ENCODE measurements around the gene KANSL1L. TPM values are rescaled to one million over a fixed set of nuclear protein-coding genes. Genes with fewer than 3 reads are reported as not detected.

Gene KANSL1L
- polyA plus RNA-seq, 1 donor (not counting 4 experiments of a cell fraction or from before 2014, with no cell fraction given) = 4.7 TPM

DNA sequence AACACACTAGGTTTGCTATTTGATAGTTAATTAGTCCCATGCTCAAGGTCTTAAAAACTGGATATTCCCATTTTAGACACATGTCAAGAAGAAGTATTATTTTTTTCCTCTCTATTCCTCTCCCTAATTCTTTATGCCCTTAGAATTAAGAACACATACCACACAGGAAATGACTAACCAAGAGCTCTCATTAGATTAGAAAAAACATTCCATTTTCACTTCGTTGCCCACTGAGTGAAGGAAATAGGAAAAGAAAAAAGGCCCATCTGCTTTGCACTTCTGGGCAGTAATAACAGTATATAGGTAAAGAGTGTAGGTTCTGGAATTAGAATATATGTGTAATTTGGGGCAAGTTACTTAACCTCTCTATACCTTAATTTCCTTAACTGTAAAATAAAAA is 27.1 kb upstream of the KANSL1L start:
- Histone ChIP-seq H3K27me3 (ENCODE audit: control insufficient read depth, extremely low read depth, insufficient read depth, low read length) (no peaks in the 10 kb centered on the region), H2AFZ (ENCODE audit: control insufficient read depth, low read length) (no peak overlapping the region), H3K36me3 (ENCODE audit: control insufficient read depth in 2 of 2, extremely low read depth in 1 of 2, insufficient read depth in 2 of 2, low read length in 2 of 2) (no peaks in the 10 kb centered on the region), H4K20me1 (ENCODE audit: control insufficient read depth, extremely low read depth, insufficient read depth, low read length) (no peaks in the 10 kb centered on the region), H3K9me3 (ENCODE audit: control insufficient read depth, low read depth, low read length) (no peaks in the 10 kb centered on the region), H3K79me2 (ENCODE audit: control insufficient read depth, insufficient read depth, low read length) (no peaks in the 10 kb centered on the region), H3K9me1 (ENCODE audit: control insufficient read depth, extremely low read depth, insufficient read depth, low read length) (no peaks in the 10 kb centered on the region), H3K9ac (ENCODE audit: control insufficient read depth, extremely low read depth, insufficient read depth, low read length) (no peak overlapping the region), H3K4me1 (ENCODE audit: control insufficient read depth, extremely low read depth, insufficient read depth, low read length) (peaks cover 13% of the 10 kb centered on the region), H3K4me3 (ENCODE audit: control insufficient read depth in 2 of 3, extremely low read depth in 1 of 3, insufficient read depth in 2 of 3, low read depth in 1 of 3, low read length in 3 of 3) (no peak overlapping the region), H3K27ac (ENCODE audit: control insufficient read depth, insufficient read depth, low read length) (no peak overlapping the region), H3K4me2 (ENCODE audit: control insufficient read depth, extremely low read depth, insufficient read depth, low read depth, low read length) (peak overlapping the region; percentile 56)
- FAIRE-seq = no peak
- DNase-seq (ENCODE audit: low read depth, low spot score) = no peak
- dilution Hi-C loops (cut with MboI; ENCODE audit: extremely low pct_ligation_motif_present, low sequenced_read_pairs) = no loop called here
- TF ChIP-seq, protein P1, sequence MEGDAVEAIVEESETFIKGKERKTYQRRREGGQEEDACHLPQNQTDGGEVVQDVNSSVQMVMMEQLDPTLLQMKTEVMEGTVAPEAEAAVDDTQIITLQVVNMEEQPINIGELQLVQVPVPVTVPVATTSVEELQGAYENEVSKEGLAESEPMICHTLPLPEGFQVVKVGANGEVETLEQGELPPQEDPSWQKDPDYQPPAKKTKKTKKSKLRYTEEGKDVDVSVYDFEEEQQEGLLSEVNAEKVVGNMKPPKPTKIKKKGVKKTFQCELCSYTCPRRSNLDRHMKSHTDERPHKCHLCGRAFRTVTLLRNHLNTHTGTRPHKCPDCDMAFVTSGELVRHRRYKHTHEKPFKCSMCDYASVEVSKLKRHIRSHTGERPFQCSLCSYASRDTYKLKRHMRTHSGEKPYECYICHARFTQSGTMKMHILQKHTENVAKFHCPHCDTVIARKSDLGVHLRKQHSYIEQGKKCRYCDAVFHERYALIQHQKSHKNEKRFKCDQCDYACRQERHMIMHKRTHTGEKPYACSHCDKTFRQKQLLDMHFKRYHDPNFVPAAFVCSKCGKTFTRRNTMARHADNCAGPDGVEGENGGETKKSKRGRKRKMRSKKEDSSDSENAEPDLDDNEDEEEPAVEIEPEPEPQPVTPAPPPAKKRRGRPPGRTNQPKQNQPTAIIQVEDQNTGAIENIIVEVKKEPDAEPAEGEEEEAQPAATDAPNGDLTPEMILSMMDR (optimal IDR thresholded peaks at IDR 0.05 in 1 of 3, IDR thresholded peaks at IDR 0.05 in 1 of 3, conservative IDR thresholded peaks at IDR 0.05 in 1 of 3; ENCODE audit: extremely low read depth in 1 of 3, insufficient read depth in 2 of 3, low read length in 3 of 3) = no peak
- no peak for TF ChIP-seq EZH2 (IDR thresholded peaks at IDR 0.05; ENCODE audit: low read length)

DNA sequence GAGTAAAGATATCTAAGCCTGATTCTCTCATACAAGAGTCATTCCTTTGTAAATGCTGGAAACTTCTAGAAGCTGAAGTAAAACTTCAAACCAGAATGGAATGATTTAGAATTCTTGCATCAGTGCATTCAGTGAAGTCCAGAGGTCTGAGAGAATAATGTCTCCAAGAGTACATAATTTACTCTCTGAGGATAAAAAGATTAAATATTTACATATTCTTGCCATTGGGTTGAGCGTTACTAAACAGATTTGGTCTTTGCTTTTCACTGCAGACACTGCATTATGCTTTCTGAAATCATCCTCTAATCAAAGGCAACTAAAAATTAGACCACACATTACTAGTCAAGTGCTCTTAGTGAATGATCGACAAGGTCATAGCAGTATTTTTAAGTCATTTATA is 26.5 kb upstream of the KANSL1L start:
- Histone ChIP-seq H3K4me2 (ENCODE audit: control insufficient read depth, extremely low read depth, insufficient read depth, low read depth, low read length) (no peak overlapping the region), H3K9me3 (ENCODE audit: control insufficient read depth, low read depth, low read length) (no peaks in the 10 kb centered on the region), H3K4me3 (ENCODE audit: control insufficient read depth in 2 of 3, extremely low read depth in 1 of 3, insufficient read depth in 2 of 3, low read depth in 1 of 3, low read length in 3 of 3) (no peak overlapping the region)

More for the DNA sequence above, 26.5 kb upstream of the KANSL1L start:
- Histone ChIP-seq H3K79me2 (ENCODE audit: control insufficient read depth, insufficient read depth, low read length) (no peaks in the 10 kb centered on the region), H3K9ac (ENCODE audit: control insufficient read depth, extremely low read depth, insufficient read depth, low read length) (no peak overlapping the region), H3K27me3 (ENCODE audit: control insufficient read depth, extremely low read depth, insufficient read depth, low read length) (no peaks in the 10 kb centered on the region), H2AFZ (ENCODE audit: control insufficient read depth, low read length) (no peak overlapping the region), H3K4me1 (ENCODE audit: control insufficient read depth, extremely low read depth, insufficient read depth, low read length) (peaks cover 11% of the 10 kb centered on the region), H3K36me3 (ENCODE audit: control insufficient read depth in 2 of 2, extremely low read depth in 1 of 2, insufficient read depth in 2 of 2, low read length in 2 of 2) (no peaks in the 10 kb centered on the region), H3K27ac (ENCODE audit: control insufficient read depth, insufficient read depth, low read length) (no peak overlapping the region), H3K9me1 (ENCODE audit: control insufficient read depth, extremely low read depth, insufficient read depth, low read length) (no peaks in the 10 kb centered on the region), H4K20me1 (ENCODE audit: control insufficient read depth, extremely low read depth, insufficient read depth, low read length) (no peaks in the 10 kb centered on the region)
- dilution Hi-C loops (cut with MboI; ENCODE audit: extremely low pct_ligation_motif_present, low sequenced_read_pairs) = no loop called here
- FAIRE-seq (no peak), DNase-seq (ENCODE audit: low read depth, low spot score) (no peak)
- TF ChIP-seq, protein P1 (optimal IDR thresholded peaks at IDR 0.05 in 1 of 3, IDR thresholded peaks at IDR 0.05 in 1 of 3, conservative IDR thresholded peaks at IDR 0.05 in 1 of 3; ENCODE audit: extremely low read depth in 1 of 3, insufficient read depth in 2 of 3, low read length in 3 of 3) = no peak
- no peak for TF ChIP-seq EZH2 (IDR thresholded peaks at IDR 0.05; ENCODE audit: low read length)

Data from keratinocyte (primary cell).